Stimulated activated CD4-positive, alpha-beta T cell treated with anti-CD3 and anti-CD28 coated beads, Interleukin-2, amount 100 ng/mL, for 24 hours (primary cell): ENCODE measurements around the gene TCF7.
"Not testable (repeated sequence)": the region's sequence is repeated elsewhere in the genome, so short reads cannot be mapped to it uniquely, and the experiment has no call there.

Experiments used
- DNase-seq, 2 donors: peaks; one replicate each; pipeline ENCODE4 v3.0.0-alpha.2; 2020

The TCF7 gene

DNA sequence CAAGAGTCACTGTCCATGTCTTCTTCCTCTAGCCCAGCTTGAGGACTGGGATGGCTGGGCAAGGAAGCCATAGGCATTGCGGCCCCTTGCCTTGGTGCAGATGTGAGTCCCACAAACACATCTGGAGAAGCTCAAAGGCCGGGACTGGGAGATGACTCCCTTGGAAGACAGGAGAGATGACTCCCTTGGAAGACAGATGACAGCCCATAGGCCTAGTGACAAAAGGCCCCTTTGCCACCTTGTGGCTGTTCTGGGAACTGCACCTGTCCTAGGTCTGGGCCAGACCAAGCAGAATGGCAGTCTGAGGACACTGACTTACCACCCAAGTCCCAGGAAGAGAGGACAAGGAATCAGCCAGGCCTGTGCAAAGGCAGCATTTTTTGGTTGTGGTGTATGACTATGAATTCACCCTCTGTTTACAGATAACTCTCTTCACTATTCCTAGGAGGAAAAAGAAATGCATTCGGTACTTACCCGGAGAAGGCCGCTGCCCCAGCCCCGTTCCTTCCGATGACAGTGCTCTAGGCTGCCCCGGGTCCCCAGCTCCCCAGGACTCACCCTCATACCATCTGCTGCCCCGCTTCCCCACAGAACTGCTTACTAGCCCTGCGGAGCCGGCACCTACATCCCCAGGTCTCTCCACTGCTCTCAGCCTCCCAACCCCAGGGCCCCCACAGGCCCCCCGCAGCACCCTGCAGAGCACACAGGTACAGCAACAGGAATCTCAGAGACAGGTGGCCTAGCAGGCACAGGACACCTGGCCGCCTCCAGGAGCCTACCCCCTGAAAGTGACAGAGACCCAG lies 31.5 kb downstream of the TCF7 start:
- DNase-seq = peak; percentile 89 to 90

DNA sequence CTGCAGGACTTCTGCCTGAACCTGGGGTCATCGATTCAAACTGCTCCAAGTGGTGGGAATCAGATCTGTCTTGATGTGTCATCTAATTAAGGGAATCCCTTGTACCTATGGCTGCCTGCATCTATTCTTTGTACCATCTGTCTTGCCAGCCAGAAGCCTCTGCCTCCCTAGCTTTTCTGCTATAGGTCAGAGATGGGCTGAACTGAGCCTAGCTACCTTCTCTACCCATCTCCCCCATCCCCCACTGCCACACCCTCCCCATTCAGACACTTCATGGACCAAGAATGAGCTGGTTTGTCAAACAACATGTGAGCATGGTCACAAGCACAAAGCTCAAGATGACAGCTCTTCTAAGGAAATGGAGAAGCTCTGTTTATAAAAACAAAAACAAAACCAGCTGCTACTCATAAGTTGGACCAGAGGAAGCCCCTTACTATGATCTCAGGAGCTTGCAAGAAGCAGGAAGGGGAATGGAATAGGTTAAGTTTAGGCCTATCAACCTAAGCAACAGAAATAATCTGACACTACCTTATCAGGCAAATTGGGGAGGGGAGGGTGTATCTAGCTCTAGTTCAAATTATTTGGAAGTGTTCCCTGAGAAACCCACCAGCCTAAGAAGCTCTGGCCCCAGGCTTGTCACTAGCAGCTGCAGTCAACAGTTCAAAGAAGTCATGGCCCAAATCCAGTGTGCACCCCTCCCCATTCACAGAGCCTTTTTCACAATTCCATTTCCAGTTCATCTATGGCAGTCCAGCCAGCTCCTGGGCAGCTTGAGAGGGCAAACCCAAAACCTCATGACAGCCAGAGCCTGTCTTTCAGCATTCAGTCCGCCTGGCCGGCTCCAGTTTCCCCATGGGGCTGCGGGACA lies 32.4 kb downstream of the TCF7 start:
- DNase-seq = no peak

DNA sequence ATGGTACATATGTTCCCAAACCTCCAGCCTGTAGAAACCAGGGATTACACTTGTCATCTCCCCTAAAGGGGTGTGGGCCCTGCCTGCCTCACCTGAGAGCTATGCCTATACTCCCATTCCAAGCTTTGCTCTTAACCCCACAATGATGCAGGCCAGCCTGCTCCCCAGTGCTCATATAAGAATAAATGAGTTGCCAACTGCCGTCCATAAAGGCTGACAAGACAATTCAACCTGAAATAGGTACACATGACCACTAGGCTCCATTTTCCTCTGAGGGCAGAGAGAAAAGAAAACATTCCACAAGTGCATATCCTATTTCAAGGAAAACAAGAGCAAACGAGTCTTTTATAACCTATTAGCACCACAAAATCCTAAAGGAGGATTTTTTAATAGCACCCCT lies 33.8 kb downstream of the TCF7 start:
- DNase-seq = no peak

DNA sequence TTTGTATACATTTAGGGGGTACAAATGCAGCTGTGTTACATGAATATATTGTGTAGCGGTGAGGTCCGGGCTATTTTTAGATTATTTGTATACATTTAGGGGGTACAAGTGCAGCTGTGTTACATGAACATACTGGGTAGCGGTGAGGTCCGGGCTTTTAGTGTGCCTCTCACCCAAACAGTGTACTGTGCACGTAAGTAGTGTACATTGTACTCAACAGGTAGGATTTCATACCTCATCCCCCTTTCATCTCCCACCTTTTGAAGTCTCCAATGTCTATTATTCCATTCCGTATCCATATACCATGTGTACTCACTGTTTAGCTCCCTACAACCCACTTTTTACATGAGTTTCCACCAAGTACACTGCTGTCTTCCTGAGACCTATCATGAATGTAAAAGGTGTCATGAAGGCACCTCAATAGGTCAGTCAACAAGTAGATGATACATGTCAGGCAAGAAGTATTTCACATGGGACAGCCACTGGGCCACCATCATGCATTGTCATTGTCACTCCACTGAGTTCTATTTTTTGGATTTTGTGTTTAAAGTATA lies 34.6 kb downstream of the TCF7 start:
- no peak for DNase-seq

DNA sequence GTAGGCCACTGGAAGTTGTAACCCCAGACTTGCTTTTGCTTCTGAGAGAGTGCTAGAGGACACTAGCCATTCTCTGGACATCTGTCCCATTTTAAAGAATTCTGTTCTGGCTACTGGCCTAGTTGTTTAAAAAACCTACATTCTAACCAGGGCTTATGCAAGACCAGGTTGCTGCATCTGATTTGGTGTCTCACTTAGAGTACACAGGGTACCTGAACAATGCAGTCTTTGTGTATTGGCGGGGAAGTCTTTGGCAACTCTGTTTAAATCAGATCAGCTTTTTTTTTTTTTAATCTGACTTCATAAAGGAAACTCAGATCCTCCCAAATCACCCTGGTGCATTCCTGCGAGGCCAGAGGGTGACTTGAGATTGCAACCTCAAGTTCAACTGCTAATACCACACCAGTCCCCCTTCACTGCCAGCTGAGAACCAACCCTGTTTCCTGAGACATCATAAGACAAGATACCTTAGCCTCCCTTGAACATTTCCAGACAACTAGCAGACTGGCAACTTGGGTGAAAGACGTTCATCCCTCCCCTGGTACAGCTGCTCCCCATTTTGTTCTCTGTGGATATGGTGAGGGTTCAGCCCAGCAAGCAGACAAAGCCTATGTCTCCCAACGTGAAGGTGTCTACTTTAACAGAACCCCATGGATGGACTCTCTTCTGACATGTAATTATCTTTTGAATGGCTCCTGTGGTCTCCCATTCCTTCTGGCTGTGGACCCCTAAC lies 35.3 kb downstream of the TCF7 start:
- DNase-seq = no peak

DNA sequence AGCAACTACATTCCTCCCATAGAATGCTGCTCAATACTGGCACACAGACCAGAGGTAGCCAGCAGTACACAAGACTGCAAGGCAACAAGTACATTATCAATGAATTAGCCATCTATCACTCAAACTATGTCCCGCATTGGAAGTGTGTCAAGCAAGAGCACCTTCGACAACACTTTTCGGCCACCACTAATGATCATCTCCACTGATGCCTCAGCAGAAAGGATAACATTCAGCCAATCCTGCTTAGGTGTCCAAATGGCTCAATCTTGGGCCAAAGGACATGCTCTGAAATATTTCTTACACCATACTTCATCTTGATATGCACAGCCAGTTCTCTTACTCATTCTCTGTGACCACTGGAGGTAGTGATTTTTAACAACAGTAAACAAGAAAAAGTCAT lies 37.2 kb downstream of the TCF7 start:
- no peak for DNase-seq

DNA sequence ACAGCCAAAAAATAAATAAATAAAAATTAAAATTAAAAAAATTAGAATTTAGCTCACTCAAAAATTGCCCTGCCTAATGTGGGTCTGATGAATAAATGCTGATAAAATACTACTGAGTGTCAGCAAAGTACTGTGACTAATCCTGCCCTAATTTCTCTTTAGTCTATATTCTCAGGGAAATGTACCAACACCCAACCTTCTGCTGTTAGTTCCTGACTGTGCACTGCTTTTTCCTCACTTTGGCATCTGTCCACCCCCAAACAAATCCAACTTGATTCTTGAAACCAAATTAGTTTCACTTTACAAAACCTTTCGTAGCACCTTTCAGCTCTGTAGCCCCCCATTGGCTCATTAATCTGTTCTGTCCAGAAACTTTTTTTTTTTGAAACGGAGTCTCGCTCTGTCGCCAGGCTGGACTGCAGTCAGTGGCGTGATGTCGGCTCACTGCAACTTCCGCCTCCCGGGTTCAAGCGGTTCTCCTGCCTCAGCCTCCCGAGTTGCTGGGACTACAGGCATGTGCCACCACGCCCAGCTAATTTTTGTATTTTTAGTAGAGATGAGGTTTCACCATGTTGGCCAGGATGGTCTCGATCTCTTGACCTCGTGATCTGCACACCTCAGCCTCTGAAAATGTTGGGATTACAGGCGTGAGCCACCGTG lies 37.8 kb downstream of the TCF7 start:
- not testable (repeated sequence) for DNase-seq

DNA sequence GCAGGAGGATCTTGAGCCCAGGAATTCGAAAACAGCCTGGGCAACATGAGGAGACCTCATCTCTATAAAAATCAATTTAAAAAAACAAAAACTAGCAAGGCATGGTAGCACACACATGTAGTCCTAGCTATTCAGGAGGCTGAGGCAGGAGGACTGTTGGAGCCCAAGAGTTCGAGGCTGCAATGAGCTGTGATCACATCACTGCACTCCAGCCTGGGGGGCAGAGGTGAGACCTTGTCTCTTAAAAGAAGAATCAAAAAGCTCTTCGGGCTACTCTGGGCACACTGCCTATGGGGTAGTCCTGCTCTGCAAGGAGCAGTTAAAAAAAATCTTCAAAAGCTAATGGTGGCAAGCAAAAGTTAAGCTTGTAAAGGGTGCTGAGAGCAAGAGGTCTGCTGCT lies 38.8 kb downstream of the TCF7 start:
- no peak for DNase-seq

DNA sequence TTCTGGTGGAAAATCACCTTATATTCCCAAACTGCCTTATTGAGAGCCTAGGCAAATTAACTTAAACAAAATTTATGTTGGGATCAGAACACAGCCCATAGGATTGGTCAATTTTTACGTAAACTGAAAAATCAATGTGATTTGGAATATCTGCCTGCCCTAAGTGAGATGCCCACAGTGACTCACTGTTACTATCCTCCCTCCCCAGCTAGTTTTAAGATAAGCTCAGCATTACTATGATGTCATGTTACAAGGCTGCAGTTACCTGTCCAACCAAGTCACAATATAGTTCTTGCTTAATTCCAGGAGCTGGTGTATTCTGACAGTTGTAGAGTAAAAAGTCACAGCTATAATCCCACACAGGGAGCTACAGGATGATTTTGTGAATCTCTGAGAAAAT lies 39.2 kb downstream of the TCF7 start:
- no peak for DNase-seq

DNA sequence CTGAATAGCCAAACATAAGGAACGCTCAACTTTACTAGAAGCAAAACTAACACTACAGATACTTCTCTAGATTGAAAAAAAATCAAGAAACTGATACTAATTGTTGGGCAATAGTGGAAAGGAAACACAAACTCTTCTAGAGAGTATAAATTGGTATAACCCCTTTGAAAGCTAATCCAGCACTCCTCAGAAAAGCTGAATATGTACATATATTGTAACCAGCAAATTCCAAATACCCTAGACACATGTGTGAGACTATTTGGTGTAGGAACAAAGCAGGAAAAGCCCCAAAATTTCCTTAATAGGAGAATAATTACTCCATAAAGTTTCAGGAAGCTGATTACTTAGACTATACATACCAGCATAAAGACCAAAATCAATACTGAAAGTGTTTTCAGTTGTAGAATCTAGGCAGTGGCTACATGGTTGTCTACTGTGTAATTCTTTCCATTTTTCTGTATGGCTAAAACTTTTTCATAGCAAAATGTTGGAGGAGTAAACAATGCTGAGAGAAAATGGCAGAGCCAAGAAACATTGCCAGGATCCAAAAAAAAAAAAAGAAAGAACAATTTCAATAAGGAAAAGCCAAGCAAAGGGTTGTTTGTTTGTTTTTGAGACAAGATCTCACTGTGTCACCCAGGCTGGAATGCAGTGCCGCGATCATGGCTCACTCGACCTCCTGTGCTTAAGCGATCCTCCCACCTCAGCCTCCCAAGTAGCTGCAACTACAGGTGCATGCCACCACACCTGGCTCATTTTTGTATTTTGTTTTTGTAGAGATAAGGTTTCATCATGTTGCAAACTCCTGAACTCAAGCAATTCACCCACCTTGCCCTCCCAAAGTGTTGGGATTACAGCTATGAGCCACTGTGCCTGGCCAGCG lies 47.3 kb downstream of the TCF7 start:
- no peak for DNase-seq

DNA sequence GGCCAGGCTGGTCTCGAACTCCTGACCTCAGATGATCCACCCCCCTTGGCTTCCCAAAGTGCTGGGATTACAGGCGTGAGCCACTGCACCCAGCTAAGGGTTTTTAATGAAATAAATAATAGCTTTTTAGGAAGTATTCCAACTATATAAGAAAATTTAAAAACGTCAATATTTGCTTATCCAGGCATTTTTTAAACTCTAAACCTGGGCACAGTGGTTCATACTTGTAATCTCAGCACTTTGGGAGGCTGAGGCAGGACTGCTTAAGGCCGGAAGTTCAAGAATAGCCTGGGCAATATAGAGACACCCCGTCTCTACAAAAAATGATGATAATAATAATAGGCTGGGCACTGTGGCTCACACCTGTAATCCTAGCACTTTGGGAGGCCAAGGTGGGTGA lies 48.1 kb downstream of the TCF7 start:
- no peak for DNase-seq

DNA sequence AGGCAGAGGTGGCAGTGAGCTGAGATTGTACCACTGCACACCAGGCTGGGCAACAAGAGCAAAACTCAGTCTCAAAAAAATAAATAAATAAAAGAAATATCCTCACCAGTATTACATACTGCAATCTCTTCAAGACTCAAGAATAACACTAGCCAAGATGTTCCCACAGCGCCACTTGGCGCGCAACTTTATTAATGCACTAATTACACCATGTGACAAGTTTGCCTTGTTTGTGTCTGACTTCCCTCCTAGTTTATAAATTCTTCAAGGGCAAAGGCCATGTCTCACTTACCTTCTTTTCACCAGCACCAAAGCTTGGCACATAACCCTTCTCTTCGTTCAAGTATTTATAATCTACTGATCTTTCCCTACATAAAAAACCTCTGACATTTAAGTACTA lies 57.5 kb downstream of the TCF7 start:
- DNase-seq = no peak

DNA sequence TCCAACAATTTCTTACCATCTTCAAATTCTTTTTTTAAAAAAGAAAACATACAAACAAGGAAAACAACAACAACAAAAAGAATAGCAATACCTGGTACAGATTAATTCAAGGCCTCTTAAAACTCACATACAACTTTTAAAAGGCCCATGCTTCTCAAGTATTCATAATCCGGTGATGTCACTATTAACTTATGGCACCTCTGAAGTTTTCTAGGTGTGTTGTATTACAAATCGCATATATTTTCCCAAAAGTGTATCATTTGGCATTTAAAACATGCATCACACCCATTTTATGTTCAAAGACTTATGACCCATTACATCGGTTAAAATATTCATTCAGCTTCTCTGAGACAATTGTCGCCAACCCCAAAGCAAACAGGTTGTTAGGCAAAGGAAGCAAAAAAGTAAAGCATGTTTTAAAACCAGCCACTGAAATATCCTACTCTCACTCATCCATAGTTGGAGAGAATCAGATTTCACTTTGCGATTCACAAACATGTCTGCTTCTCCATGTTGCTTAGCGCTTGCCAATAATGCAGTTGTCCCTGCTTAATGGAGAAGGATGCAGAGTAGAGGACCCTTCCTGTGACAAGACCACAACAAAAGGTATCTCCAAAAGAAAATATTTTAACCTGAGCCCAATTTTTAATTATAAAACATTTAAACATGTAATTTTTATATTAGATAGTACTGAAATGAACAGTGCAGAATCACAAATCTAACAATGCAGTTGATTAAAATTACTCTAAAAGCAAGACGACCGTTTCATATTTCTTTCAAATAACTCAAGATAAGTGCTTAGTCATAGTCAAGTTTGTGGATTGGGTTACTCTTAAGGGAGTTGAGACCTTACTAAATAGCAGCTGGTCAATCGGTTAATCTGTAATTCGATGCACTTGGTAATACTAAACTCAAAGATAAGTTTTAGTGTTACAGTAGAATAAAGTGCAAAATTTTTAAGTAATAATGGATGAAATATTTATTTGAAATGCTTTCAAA lies 60.7 kb downstream of the TCF7 start:
- DNase-seq = no peak

DNA sequence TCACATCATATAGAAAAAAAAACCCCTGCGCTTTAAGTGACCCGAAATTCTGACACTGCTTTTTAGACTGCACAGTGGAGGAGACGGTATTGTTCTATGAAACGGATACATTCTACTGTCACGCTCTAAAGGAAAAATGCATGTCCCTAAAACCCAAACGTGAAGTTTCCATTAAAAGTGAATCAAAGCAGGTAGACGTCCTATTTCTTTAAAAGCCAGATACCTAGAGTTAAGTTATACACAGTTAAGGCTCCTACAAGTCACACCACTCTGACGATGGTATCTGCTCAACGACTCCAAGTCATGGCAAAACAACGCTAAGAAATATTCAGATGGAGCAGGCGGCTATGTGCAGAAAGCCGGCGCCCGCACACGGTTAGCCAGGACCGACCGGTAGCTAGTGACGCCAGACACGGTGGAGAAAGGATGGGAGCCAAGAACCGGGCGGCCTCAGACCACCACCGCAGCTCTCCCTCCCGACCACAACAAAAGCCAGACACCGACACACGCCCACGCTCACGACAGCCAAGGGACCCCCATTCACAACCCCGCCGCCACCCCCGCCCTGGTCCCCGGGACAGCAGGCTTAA lies 61.5 kb downstream of the TCF7 start:
- DNase-seq = peak in 1 of 2 donors; percentile 59

DNA sequence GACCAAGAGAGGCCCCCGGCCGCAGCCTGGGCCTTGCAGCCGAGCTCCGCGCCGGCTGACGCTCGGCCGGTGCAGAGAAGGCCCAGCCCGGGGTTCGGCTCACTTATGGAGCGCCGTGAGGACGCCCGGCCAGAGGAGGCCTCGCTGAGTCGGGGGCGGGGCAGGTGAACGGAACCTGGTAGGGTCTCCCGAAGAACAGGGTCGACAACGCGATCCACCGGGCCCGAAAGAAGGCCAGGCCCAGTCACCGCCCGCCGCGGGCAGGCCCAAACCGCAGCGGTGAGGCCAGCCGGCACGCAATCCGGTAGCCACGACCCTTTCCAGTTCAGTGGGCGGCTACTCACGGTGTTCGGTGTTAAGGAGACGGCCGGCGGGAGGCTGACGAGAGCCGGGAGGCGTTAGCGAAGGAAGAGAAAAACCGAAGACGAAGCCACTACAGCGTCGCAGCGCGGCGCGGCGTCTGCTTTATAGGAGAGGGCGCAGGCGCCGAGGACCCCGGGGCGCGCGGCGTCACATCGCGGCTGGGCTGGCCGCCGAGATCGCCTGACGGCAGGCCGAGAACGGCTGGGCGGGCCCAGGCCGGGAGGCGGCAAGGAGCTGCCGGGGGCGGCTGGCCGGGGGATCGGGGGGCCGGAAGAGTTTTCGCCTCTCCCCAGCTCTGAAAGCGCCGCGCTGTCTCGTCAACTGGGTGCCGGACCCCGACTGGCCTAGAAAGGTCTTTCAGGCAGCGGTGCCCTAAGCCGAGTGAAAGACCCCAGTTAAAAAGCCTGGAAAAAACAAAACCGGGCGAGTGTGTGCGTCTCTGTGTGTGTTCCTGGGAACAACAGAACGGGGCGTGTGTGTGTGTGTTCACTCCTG lies 62.3 kb downstream of the TCF7 start, which contains the start of gene SKP1:
TSS of gene SKP1 (minus strand) at position 440 of the 858 bp plus-strand sequence. CDS start 2,928 bp downstream, outside the sequence.
- DNase-seq = peak; percentile 84 to 85

DNA sequence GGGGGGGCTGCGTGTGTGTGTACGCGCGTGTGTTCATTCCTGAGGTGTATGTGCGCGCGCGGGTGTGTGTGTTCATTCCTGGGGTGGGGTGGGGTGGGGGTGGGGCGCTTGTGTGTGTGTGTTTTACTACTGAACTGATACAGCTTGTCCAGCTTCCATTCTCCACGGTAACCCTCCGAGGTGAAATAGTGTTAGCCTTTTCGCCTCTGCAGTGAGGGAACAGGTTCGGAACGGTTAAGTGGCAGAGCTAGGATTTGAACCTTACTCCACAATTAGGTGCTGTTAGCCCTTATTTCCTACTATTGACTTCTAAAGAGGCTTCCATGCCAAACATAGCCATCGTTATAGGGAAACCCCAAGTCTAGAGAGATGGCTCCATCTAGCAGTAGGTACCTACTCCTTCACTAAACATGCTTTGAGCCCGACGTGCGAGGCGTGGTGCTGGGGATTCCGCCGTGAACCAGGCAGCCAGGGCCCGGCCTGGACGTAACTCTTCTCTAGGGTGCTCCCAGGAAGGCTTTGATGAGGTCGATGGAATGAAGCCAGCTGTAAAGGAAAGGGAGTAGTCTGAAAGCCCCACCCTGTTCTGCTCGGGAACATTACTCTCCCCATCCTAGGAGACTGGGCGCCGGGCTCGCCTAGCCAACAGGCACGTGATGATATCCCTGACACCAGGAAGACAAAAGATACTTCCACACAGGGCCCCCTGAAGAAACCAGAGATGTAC lies 63.1 kb downstream of the TCF7 start:
- DNase-seq = no peak

DNA sequence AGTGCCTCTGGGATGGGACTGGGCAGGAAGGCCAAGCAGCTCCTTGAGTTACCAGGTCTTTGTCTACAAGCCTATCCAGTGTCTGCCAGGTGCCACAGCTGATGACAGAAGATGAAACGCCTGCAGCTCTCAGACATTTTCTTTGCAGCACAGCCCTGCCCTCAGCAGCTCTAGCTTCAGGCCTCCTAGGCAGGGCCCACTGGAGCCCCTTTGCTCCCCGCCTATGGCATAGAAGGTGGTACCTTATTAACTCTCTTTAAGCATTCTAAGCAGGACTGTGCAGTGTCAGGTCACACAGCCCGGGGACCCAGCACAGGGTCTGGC lies 63.6 kb downstream of the TCF7 start:
- DNase-seq = no peak

DNA sequence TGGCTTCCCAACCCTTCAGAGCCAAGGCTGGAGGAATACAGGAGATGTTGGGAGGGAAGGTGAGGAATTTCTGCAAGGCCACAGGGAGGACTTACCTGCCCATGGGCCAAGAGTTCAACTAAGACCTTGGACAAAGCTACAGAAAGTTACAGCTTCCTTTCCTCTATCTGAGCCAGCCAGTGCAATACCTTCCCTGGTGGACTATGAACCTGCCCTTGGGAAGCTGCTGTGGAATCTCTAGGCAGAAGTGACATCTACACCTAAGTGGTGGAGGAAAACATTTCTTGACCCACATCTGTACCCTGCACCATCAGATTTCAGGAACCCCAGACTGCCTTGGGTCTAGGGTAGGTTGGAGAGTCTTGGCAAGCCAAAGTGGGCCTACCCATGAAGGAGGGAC lies 69.0 kb downstream of the TCF7 start:
- DNase-seq = no peak
